NCI-H69 (cell line): ENCODE results near the gene NAALADL2.

Source experiments
- DNase-seq: peaks from one replicate; lab custom pipeline; 2025; lab: John Stamatoyannopoulos, UW

NAALADL2 gene

DNA sequence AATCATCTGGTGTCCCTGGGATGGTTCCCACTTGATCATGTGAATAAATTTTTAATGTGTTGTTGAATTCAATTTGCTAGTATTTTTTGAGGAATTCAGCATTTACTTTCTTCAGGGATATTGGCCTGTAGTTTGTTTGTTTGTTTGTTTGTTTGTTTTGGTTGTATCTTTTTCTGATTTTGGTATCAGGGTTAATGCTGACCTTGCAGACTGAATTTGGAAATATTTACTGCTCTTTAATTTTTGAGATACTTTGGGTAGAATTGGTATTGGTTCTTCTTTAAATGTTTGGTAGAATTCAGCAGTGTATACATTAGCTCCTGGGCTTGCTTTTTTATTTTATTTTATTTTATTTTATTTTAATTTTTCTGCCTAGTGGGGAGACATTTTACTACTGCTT lies 803.7 kb downstream of the NAALADL2 start:
- DNase-seq: no peak

DNA sequence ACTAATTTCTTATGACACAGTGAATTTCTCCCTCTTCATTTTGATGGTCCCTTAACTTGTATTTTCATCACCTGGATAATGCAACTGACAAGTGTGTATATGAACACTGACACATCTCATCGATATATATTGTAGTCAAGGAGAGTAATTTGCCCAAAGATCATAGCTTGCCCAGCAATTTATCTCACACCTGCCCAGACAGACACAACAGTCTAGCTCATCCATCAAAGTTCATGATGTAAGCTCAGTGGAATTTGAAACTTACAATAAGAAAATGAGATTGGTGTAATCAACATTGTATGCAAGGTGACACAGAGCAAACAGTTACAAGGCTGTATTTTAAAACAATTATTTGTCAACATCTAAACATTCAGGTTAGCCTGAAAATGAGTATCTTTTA lies 805.8 kb downstream of the NAALADL2 start:
- DNase-seq: peak; percentile 59

DNA sequence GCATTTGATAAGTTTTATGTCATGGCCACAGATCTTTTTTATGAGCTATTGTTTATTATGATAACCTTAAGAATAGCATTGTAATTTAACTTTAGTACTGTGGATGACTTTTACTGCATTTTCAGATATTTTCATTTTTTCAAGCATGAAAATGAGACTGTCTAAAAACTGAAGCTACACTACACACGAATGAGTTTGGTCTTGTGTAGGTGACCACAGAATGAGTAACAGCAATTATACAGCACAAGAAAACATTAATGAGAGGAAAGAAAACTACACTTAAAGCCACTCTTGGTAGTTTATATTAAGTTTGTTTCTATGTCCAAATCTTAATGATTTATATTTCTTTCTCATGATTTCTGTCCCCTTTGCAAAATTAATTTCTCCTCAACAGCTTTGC lies 809.2 kb downstream of the NAALADL2 start:
- DNase-seq: no peak

DNA sequence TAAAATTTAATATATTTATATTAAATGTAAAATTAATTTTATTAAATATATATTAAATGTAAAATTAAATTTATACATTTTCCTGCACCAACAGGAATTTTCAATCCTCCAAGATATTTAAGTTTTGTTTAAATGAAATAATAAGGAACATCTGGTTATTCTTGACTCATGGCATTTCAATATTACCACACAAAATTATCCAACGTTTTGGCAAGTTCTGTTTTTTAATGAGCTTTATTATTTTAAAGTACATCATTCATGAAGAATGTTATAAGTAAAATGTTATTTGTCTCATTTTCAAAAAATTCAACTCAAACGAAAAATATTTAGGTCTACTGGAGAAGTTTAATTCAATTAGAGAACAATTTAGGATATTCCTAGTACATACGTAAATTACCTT lies 811.4 kb downstream of the NAALADL2 start:
- no peak for DNase-seq

DNA sequence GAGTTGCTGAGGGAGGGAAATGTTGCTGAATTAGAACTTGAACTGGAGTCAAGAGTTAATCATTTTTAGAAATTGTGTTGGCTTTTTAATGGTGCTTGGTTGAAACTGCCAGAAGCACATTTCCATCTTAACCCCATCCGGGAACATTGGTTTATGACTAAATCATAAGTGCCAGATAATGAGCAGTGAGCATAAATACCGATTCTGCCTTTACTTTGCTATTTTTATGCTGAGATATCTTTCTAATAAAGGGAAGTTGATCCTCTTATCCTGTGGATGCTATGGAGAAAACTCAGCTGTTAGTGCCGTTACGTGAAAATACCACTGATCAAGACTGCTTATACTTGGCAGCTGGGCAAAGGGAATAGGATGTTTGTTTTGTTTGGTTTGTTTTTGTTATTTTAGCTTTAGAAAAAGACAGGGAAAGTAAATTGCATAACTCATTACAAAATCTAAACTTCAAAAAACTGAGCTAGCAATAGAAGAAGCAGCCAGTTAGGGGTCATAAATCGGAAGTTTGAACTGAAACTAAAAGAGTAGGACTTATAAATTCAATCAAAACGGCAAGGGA lies 813.1 kb downstream of the NAALADL2 start:
- no peak for DNase-seq

DNA sequence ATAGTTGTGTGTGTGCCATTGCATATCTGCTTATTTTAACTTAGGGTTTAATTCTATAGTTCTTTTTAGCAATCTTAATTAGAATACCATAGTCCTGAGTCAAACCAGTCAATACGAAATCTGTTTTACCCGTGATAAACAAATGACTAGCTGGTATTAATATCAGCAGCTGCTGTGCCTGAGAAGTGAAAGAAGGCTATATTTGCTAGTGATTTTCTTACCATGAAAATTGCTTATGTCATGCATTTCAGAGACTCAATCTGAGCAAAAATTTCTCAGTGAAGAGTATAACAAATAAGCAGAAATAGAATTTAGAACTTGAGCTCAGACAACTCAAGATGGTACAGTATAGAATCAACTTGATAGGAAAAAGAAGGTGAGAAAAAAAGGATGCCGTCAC lies 820.4 kb downstream of the NAALADL2 start:
- no peak for DNase-seq

DNA sequence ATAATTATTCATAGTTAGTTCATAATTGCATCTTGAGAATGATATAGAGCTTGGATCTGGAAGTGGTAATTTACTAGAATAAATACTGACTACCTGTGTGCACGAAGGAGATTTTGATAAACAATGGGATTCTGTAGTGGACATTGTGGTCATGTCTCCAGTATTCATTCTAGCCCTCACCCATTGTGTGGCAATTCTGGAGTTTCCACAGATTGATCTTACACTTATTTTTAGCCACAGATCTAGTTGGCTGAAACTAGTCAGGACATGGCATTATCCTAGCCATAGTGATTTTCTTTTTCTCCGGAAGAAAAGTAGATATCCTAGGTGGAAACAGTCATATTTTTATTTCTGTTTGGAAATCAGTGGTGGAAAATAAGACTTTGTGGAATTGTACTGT lies 833.1 kb downstream of the NAALADL2 start:
- no peak for DNase-seq

DNA sequence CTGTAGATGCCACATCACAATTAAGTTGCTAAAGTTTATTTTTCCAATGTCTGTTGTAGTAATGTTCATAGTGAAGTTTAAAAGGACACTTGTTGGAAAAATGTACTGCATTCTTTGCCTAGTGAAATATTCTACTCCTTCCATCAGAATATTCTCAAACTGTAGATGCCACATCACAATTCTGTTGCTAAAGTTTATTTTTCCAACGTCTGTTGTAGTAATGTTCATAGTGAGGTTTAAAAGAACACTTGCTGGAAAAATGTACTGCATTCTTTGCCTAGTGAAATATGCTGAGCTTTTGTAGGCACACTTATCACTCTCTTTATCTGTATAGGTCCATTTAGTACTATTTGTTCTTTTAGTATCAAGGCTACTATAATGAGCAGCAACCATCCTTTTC lies 836.1 kb downstream of the NAALADL2 start:
- DNase-seq: no peak

DNA sequence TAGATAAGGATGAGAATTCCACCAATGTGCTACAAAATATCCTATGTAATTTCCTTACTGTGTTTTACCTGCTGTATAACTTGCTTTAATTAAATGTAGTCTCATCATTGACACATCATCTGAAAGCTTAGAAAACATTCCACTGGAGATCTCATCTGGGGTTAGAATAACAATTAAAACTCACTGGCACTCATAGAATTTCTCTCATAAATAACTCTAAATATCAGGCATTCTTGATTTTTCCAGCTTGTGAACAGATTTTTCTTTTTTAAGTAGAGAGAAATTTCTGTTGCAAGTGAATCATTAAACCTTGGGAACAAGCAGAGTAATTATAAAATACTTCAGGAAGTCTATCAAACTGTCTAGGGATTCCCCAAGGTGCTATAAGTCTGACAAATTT lies 843.8 kb downstream of the NAALADL2 start:
- peak; percentile 13 for DNase-seq

DNA sequence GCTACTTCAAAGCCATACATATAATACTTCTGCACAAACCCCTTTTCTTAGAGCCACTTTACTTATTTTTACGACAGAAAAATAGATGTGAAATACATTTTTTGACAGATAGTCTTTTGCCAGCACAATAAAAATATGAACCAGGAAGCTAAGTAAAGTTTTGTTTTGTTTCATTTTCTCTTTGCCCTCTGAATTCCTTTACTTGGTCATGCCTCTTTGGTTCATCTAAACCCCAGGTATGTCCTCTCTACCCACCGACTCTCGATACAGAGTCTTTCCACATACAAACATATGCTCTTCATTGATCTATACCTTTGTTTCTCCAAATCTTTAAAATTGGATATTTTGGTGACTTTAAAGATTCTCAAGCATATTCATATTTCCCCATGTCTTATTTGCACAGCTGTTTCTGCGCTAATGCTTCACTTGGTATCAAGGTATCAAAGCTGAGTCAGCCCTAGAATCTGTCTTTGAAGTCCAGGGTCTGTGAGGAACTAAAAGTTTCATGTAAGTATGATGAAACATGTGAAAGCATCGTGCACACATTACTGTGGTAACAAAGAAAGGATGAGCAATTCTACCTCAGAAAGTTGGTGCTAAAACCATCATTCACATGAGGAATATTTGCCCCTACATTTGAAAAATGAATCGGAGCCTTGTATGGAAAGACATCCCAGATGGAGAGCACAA lies 845.4 kb downstream of the NAALADL2 start:
- DNase-seq: no peak

DNA sequence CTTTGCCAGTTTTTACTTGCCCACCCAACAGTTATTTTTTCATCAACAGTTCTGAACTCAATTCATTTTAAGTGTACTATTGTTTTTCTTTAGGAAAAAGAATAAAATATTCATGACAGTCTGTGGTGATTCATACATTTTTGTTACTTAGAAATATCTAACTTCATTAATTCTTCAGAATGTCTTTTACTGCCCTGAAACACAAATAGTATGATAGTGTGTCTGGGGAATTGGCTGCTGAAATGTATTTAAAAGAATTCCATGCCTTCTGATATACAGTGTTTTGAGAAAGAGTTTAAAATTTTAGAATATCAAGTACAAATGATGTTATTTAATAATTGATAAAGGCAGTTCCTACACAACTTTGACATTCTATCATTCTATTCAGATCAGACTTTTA lies 854.1 kb downstream of the NAALADL2 start:
- no peak for DNase-seq

DNA sequence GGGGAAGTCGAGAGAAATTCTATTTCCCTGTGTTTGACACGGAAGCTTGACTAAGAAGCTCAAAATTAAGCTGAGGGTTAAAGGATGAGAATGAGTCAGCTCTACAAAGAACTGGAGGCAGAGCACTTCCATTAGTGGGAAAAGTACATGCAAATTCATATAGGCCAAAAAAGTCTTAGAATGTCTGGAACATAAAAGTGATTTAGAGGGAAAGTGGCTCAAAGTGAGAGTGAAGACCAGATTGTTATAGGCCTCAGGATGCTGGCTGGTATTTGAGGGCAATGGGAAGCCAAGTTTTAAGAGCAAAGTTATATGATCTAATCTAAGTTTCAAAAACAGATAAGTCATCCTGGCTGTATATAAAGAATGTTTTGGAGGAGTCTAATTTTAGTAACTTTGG lies 857.3 kb downstream of the NAALADL2 start:
- DNase-seq: no peak

DNA sequence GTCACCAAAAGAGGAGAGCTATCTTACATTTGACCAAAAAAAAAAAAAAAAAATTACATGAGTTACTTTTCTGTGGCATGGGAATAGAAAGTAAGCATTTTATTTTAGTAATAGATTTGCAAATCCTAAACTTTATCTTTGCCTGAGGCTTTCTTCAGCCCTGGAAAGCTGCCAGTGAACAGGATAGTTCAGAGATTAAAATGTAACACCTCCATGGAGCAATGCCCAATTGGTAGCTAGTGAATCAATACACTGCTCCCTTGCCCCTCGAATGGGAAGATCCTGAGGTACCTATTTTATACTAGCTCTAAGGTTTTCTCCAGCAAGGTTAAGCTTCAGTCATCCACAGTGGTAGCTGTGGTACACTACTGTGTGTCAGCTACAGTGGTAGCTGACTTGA lies 867.1 kb downstream of the NAALADL2 start:
- peak; percentile 40 for DNase-seq

DNA sequence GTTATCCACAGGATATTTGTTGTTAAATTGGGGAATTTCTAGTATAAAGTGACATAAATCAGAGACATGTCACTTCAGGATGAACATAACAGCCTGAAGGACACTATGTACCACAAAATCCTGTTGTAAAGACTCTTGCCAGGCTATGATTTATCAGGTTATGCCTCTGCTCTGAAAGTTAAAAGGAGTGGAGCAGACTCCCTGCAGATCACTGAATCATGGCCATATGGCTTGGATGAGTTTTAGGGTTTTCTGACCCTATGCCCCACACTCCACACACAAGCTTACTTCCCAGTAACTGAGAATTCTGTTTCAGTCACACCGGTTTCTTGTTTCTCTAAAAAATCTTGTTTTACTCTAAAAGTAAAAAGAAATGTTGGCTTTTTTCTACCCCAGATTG lies 869.4 kb downstream of the NAALADL2 start:
- peak; percentile 49 for DNase-seq

DNA sequence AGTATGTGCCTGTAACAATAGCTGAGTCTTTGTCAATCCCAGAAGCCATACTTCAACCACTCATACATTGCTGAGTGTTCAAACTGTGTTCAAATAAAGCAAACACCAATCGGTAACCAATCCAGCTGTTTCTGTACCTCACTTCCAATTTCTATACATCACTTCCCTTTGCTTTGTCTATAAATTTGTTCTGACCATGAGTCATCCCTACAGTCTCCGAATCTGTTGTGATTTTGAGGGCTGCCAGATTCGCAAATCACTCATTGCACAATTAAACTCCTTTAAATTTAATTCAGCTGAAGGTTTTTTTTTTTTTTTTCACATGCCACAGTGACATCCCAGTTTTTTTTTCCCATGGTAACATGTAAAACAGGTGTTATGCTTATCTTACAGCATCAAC lies 870.3 kb downstream of the NAALADL2 start:
- peak; percentile 19 for DNase-seq

DNA sequence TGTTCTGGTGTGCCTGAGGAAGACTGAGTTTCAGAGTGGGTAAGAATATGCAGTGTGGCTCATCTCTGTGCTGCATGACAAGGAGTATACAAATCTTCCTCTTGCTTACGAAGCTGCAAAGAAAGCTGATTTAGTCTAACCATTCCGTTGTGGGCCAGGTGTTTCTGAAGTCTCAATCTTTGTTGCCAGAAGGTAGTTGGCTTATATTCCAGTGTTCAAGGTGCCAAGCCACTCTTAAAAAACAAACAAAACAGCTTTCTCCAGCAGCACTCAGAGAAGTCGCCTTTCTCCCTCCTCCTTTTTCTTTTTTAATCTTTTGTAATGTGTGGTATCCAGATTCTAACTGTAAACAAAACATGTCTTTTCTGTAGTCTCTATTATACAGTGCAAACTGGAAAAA lies 872.4 kb downstream of the NAALADL2 start:
- peak; percentile 13 for DNase-seq

DNA sequence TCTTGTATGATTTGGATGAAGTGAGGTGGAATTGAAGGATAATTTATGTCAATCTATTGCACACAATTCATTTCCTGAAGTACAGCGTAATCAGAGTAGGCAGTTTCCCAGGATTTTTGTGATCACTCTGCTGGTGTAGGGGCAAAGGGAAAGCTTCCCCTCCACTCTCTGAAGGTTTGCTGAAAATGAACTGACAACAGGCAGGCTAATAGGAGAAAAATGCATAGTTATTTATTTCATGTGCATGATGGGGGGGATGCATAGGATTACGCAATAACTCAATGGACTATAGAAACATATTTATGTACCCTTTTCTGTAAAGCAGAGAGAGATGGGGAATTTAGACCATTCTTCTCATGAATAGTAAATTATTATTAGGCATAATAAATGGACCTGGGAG lies 872.9 kb downstream of the NAALADL2 start:
- DNase-seq: peak; percentile 21

DNA sequence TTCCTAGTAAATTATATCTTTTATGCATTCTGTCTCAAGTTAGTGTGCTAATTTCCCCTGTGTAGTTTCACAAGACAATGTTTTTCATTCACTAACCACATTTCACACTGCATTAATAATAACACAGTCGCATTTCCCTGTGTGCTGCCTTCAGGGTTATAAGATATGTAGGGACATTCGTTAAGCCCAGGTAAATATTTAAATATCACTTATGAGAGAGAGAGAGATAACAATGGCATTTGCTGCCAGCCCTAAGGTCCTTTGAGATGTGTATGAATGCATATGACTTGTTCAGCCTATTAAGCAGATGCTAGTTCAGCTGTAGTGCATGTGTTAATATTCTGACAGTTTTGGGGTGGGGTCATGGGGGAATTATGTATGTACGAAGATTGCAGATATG lies 876.7 kb downstream of the NAALADL2 start:
- peak; percentile 30 for DNase-seq

DNA sequence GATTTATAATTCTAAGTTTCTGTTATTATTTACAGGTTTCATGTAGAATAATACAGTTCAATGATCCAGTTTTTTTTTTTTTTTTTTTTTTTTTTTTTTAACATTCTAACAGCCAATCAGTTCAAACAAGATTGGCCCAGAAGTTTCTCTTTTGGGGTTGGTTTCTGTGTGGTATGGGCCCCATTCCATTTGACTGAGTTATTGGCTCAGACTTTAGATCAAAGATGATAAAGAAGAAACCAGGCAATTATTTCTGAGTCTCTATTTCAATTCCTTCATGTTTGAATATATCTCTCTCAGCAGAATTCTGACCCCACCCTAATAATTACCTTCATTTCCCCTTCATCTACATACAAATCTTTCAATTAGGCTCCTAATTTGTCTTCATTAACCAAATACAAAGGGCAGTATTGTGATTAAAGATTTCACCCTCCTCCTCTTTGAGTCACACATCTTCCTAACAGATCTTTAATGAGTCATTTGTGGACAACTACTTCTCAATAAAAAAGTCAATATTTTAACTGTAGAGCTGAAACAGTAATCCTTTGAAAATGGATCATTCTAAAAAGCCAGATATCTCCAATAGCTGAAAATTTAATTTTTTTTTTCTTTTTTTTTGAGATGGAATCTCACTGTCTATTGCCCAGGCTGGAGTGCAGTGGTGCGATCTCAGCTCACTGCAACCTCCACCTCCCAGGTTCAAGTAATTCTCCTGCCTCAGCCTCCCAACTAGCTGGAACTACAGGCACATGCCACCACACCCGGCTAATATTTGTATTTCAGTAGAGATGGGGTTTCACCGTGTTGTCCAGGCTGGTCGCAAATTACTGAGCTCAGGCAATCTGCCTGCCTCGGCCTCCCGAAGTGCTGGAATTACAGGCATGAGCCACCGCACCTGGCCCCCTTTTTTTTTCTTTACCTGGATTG lies 878.8 kb downstream of the NAALADL2 start:
- peak; percentile 22 for DNase-seq

DNA sequence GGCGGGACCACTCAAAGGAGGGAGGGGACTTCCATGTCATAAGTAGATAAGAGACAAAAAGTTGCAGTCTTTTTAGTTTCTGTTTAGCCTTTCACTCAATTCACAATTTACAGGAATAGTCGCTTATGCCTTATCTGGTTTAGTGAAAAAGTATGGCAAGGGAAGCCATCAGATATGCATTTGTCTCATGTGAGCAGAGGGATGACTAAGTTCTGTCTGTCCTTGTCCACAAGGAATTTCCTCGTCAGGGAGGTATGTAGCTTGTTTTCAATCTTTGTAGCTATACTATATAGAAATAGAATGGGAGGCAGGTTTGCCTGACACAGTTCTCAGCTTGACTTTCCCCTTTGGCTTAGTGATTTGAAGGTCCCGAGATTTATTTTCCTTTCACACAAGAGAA lies 882.8 kb downstream of the NAALADL2 start:
- no peak for DNase-seq

DNA sequence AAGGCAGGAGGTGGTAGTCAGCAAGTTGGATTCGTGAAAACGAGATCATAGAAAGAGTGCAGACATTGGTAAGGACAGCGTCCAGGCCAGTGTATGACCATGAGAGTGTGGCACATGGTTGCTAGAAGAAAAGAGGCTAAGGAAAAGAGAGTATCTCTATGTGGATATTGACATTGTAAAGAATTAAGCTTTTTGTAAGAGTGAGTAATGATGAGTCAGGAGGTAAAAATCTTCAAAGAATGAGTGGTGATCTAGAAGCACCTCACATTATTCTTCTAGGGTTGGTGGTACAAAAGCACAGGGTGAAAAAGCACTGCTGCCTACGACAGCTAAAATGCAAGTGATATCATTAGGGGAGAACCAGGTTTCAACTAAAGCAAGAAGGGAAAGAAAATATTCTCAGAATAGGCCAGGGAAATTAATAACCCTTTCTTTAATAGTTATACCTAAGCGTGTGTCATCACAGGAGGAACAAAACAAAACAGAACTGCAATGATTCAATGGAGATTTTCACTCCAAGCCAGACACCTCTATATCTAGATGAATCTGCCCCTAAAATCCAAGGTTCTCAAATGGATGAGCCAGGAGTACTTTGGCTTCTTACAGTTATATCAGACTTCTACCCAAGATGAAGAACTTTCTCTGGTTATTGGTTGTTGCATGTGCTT lies 884.7 kb downstream of the NAALADL2 start:
- DNase-seq: no peak

DNA sequence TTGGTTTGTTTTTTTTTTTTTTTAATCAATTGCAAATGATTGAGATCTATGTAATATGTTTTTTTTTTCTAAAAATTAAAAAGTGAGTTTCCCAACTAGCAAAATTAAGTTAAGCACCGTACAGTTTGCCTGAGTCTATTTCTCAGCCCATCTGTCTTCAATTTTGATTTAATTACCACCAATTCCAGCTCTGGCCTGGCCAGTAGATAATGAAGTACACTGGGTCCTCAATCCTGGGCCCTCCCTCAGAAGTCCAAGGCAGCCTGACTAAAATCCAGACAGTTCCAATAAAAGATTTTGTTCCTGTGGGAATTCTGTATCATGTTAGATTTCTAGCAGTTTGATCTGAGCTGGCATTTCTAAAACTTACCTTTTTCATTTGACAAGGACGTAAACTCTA lies 887.2 kb downstream of the NAALADL2 start:
- DNase-seq: peak; percentile 53
